ENCODE data around the gene PPP1R12C.
A peak's percentile ranks its signal among the peaks of the same experiment; 100 is the strongest.

PPP1R12C gene

GRCh38 chr19:55161571-55162322 is 44.3 kb upstream of the PPP1R12C start:
- Histone ChIP-seq H3K9me3 (ENCODE audit: insufficient read depth, low read length) (no peaks in the 10 kb centered on the region), H3K9ac (ENCODE audit: low read length) (no peak overlapping the region), H3K27me3 (ENCODE audit: low read depth, low read length) (peaks cover 7% of the 10 kb centered on the region; the same call in 1 of the 2 replicates), H2AFZ (ENCODE audit: low read depth, low read length) (no peak overlapping the region), H4K20me1 (ENCODE audit: insufficient read depth, low read length) (no peaks in the 10 kb centered on the region), H3K4me3 (ENCODE audit: low read length) (no peak overlapping the region), H3K27ac (ENCODE audit: low read length) (no peak overlapping the region), H3K79me2 (ENCODE audit: low read length) (no peaks in the 10 kb centered on the region), H3K4me1 (ENCODE audit: low read length) (no peaks in the 10 kb centered on the region), H3K36me3 (replicated peaks; ENCODE audit: low read depth, low read length) (no peaks in the 10 kb centered on the region), H3K4me2 (ENCODE audit: low read length) (no peak overlapping the region)
- TF ChIP-seq CTCF (IDR thresholded peaks at IDR 0.05; ENCODE audit: low read depth, low read length) = no peak
- no peak for TF ChIP-seq EZH2phosphoT487 (IDR thresholded peaks at IDR 0.05; ENCODE audit: low read depth)

GRCh38 chr19:55160986-55161365 is 43.5 kb upstream of the PPP1R12C start:
- Histone ChIP-seq H2AFZ (ENCODE audit: low read depth, low read length) (0 out of 2 replicates have a peak overlapping the region, but pooled peaks have one; percentile 26), H3K36me3 (replicated peaks; ENCODE audit: low read depth, low read length) (no peaks in the 10 kb centered on the region), H3K9ac (ENCODE audit: low read length) (no peak overlapping the region), H3K4me2 (ENCODE audit: low read length) (peak overlapping the region; percentile 45), H3K27me3 (ENCODE audit: low read depth, low read length) (peaks cover 7% of the 10 kb centered on the region; the same call in 1 of the 2 replicates), H3K4me3 (ENCODE audit: low read length) (peak overlapping the region; percentile 62), H4K20me1 (ENCODE audit: insufficient read depth, low read length) (no peaks in the 10 kb centered on the region), H3K27ac (ENCODE audit: low read length) (no peak overlapping the region), H3K9me3 (ENCODE audit: insufficient read depth, low read length) (no peaks in the 10 kb centered on the region), H3K79me2 (ENCODE audit: low read length) (no peaks in the 10 kb centered on the region), H3K4me1 (ENCODE audit: low read length) (no peaks in the 10 kb centered on the region)
- no peak for TF ChIP-seq CTCF (IDR thresholded peaks at IDR 0.05; ENCODE audit: low read depth, low read length)
- no peak for TF ChIP-seq EZH2phosphoT487 (IDR thresholded peaks at IDR 0.05; ENCODE audit: low read depth)

- TF ChIP-seq EZH2phosphoT487 (IDR thresholded peaks at IDR 0.05; ENCODE audit: low read depth) (no peak), CTCF (IDR thresholded peaks at IDR 0.05; ENCODE audit: low read depth, low read length) (peak; percentile 97)
- H3K4me1 ChIP-seq (ENCODE audit: low read length) = no peaks in the 10 kb centered on the region
- no peak overlapping the region for H3K27ac ChIP-seq (ENCODE audit: low read length)
- no peaks in the 10 kb centered on the region for H4K20me1 ChIP-seq (ENCODE audit: insufficient read depth, low read length)
- H3K9ac ChIP-seq (ENCODE audit: low read length) = no peak overlapping the region
- H3K79me2 ChIP-seq (ENCODE audit: low read length) = no peaks in the 10 kb centered on the region
- peak overlapping the region; percentile 45 for H3K4me2 ChIP-seq (ENCODE audit: low read length)
- H2AFZ ChIP-seq (ENCODE audit: low read depth, low read length) = peak overlapping the region; percentile 37; the same call in 1 of the 2 replicates
- no peaks in the 10 kb centered on the region for H3K9me3 ChIP-seq (ENCODE audit: insufficient read depth, low read length)
- peak overlapping the region; percentile 62 for H3K4me3 ChIP-seq (ENCODE audit: low read length)
- peaks cover 7% of the 10 kb centered on the region; the same call in 1 of the 2 replicates for H3K27me3 ChIP-seq (ENCODE audit: low read depth, low read length)
- H3K36me3 ChIP-seq (replicated peaks; ENCODE audit: low read depth, low read length) = no peaks in the 10 kb centered on the region
Measured at GRCh38 chr19:55160128-55160985, 42.9 kb upstream of the PPP1R12C start.

Measured in OCI-LY3 (cell line).